HEK293T (cell line): ENCODE data around the gene SEMA3G.

Experiments
- CTCF ChIA-PET: fragments of 350-600 bp; formaldehyde crosslinking; extraction: SDS; loops from one replicate; lab custom pipeline; 2021; ENCODE audit warnings: antibody characterized with exemption, inconsistent platforms; lab: Yijun Ruan, JAX
- POLR2A ChIA-PET: fragments of 350-600 bp; formaldehyde crosslinking; extraction: SDS; loops from one replicate; lab custom pipeline; 2020; ENCODE audit warnings: antibody characterized with exemption, inconsistent platforms; lab: Yijun Ruan, JAX
- DNase-seq: peaks from one replicate; pipeline ENCODE4 v3.0.0; 2012; ENCODE audit warnings: mixed read lengths; ENCODE audit errors: extremely low spot score
- ARNT ChIP-seq: fragments of 450-650 bp; IDR thresholded peaks from 2 replicates; pipeline ENCODE4 v1.6.1; 2017; ENCODE audit warnings: mild to moderate bottlenecking
- BHLHE40 ChIP-seq: fragments of 450-650 bp; IDR thresholded peaks from 2 replicates; pipeline ENCODE4 v1.6.1; 2016; ENCODE audit warnings: mild to moderate bottlenecking, moderate library complexity, borderline replicate concordance
- CTBP1 ChIP-seq: fragments of 450-650 bp; IDR thresholded peaks from 2 replicates; pipeline ENCODE4 v1.6.1; 2016; ENCODE audit warnings: borderline replicate concordance
- ELF4 ChIP-seq: fragments of 450-650 bp; IDR thresholded peaks from 2 replicates; pipeline ENCODE4 v1.6.1; 2017; ENCODE audit warnings: antibody characterized with exemption
- FOXA1 ChIP-seq: fragments of 450-650 bp; IDR thresholded peaks from 2 replicates; pipeline ENCODE4 v1.6.1; 2016; ENCODE audit warnings: mild to moderate bottlenecking
- FOXK2 ChIP-seq: fragments of 450-650 bp; IDR thresholded peaks from 2 replicates; pipeline ENCODE4 v1.6.1; 2016; ENCODE audit warnings: mild to moderate bottlenecking
- FOXM1 ChIP-seq: fragments of 450-650 bp; IDR thresholded peaks from 2 replicates; pipeline ENCODE4 v1.6.1; 2017; ENCODE audit warnings: mild to moderate bottlenecking, borderline replicate concordance
- HDGF ChIP-seq: fragments of 450-650 bp; IDR thresholded peaks from 2 replicates; pipeline ENCODE4 v1.6.1; 2017; ENCODE audit warnings: antibody characterized with exemption, borderline replicate concordance
- L3MBTL2 ChIP-seq: fragments of 450-650 bp; conservative IDR thresholded peaks from 2 replicates; pipeline ENCODE4 v1.6.1; 2016; ENCODE audit warnings: mild to moderate bottlenecking
- LEF1 ChIP-seq: fragments of 450-650 bp; IDR thresholded peaks from 2 replicates; pipeline ENCODE4 v1.6.1; 2017; ENCODE audit warnings: mild to moderate bottlenecking, borderline replicate concordance
- NFRKB ChIP-seq: fragments of 450-650 bp; IDR thresholded peaks from 2 replicates; pipeline ENCODE4 v1.6.1; 2016; ENCODE audit warnings: mild to moderate bottlenecking, moderate library complexity
- PKNOX1 ChIP-seq: fragments of 450-650 bp; IDR thresholded peaks from 2 replicates; pipeline ENCODE4 v1.6.1; 2016
- SP1 ChIP-seq: fragments of 450-650 bp; IDR thresholded peaks from 2 replicates; pipeline ENCODE4 v1.6.1; 2017
- SUZ12 ChIP-seq: fragments of 450-650 bp; IDR thresholded peaks from 2 replicates; pipeline ENCODE4 v1.6.1; 2016; ENCODE audit warnings: mild to moderate bottlenecking
- TARDBP ChIP-seq: fragments of 450-650 bp; IDR thresholded peaks from 2 replicates; pipeline ENCODE4 v1.6.1; 2016
- ZNF384 ChIP-seq: fragments of 450-650 bp; IDR thresholded peaks from 2 replicates; pipeline ENCODE4 v1.6.1; 2016

SEMA3G gene

GRCh38 chr3:52429779-52430415, 15.0 kb downstream of the SEMA3G start:
- TF ChIP-seq CTBP1 (no peak), PKNOX1 (no peak), BHLHE40 (no peak), ZNF384 (no peak), SP1 (no peak), SUZ12 (no peak), NFRKB (no peak), FOXM1 (no peak)
- POLR2A ChIA-PET: no interaction called here
- DNase-seq: no peak
- CTCF ChIA-PET: interaction anchor here (4.9 kb wide), 1 partner anchor 18 kb away, joined by 35 read pairs; no protein-coding TSS in a partner anchor

GRCh38 chr3:52429031-52429430, 15.9 kb downstream of the SEMA3G start:
- ChIA-PET CTCF (interaction anchor here (1.4 to 4.9 kb wide), 2 partner anchors 19 to 22 kb away, joined by 6 to 35 read pairs; no protein-coding TSS in a partner anchor), POLR2A (interaction anchor here (1.9 kb wide), 1 partner anchor 19 kb away, joined by 4 read pairs; no protein-coding TSS in a partner anchor)
- DNase-seq: no peak
- TF ChIP-seq NFRKB (no peak), ARNT (no peak), HDGF (no peak), ELF4 (no peak), FOXA1 (no peak), PKNOX1 (no peak)

- CTCF ChIA-PET: interaction anchor here (1.0 to 4.9 kb wide), 3 partner anchors 17 to 22 kb away, joined by 3 to 35 read pairs (median 6); partner anchors contain the start of gene SEMA3G
- POLR2A ChIA-PET: interaction anchor here (1.9 kb wide), 1 partner anchor 20 kb away, joined by 4 read pairs; no protein-coding TSS in a partner anchor
- TF ChIP-seq FOXM1: no peak
- TF ChIP-seq NFRKB: no peak
- no peak for TF ChIP-seq ELF4
- TF ChIP-seq CTBP1: no peak
- no peak for TF ChIP-seq TARDBP
- no peak for TF ChIP-seq LEF1
- DNase-seq: peak; percentile 69
Measured at GRCh38 chr3:52428151-52429005, 16.5 kb downstream of the SEMA3G start.

- ChIA-PET CTCF (no interaction called here), POLR2A (interaction anchor here (0.5 kb wide), 1 partner anchor 16 kb away, joined by 3 read pairs; no protein-coding TSS in a partner anchor)
- no peak for DNase-seq
- no peak for TF ChIP-seq ARNT
- no peak for TF ChIP-seq FOXK2
- TF ChIP-seq FOXM1: no peak
- TF ChIP-seq PKNOX1: no peak
- TF ChIP-seq ELF4: no peak
- no peak for TF ChIP-seq L3MBTL2
- TF ChIP-seq LEF1: no peak
- TF ChIP-seq CTBP1: no peak
- TF ChIP-seq SUZ12: no peak
- TF ChIP-seq HDGF: no peak
- no peak for TF ChIP-seq TARDBP
- TF ChIP-seq ZNF384: no peak
- TF ChIP-seq SP1: no peak
- no peak for TF ChIP-seq FOXA1
- no peak for TF ChIP-seq NFRKB
- no peak for TF ChIP-seq BHLHE40
Measured at GRCh38 chr3:52423173-52423572, 21.7 kb downstream of the SEMA3G start.

GRCh38 chr3:52422669-52423068, 22.2 kb downstream of the SEMA3G start:
- CTCF ChIA-PET: no interaction called here
- POLR2A ChIA-PET: no interaction called here
- DNase-seq: no peak
- TF ChIP-seq FOXA1: no peak
- no peak for TF ChIP-seq NFRKB
- no peak for TF ChIP-seq CTBP1
- no peak for TF ChIP-seq SP1
- TF ChIP-seq ZNF384: no peak
- TF ChIP-seq BHLHE40: no peak
- TF ChIP-seq FOXM1: no peak
- no peak for TF ChIP-seq ARNT
- TF ChIP-seq TARDBP: no peak
- TF ChIP-seq SUZ12: no peak
- no peak for TF ChIP-seq L3MBTL2
- TF ChIP-seq FOXK2: no peak
